ENCODE results near the gene PSD4.

Gene PSD4

GRCh38 chr2:113240915-113241911 lies 67.4 kb downstream of the PSD4 start:
- no peak for DNase-seq

DNA sequence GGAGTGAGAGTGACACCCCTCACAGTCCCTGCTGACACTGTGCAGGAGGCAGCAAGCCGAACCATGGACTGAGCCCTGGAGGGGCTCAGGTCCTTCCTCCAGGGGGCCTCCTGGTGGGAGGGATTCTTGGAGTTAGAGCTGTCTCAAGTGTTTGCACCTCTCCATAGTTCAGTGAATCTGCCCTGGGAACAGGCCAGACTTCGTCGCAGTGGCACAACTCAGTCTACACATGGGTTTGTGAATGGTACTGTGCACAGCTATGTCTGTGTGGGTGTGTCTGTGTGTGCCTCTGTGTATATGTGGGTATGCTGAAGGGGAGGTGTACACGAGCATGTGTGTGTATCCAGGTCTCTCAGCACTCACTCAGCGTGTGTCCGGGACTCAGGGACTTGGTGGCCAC lies 68.6 kb downstream of the PSD4 start:
- no peak for DNase-seq

DNA sequence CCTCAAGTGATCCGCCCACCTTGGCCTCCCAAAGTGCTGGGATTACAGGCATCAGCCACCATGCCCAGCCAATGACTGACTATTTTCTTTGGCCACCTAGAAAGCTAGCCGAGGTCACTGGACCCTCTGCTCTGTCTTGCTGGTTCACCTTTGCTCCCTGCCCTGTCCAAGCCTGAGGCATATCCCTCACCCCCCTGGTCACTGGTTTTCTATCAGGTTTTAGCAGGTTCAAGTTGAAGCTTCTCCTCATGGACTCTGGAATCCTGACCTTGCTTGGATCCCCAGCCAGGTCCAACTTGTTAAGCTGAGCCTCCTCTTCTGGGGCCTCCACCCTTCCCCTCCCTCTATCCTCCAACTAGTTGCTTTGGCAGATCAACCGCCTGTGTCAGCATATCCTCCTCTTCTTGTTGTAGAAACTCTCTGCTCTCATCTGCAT lies 71.5 kb downstream of the PSD4 start:
- no peak for DNase-seq

DNA sequence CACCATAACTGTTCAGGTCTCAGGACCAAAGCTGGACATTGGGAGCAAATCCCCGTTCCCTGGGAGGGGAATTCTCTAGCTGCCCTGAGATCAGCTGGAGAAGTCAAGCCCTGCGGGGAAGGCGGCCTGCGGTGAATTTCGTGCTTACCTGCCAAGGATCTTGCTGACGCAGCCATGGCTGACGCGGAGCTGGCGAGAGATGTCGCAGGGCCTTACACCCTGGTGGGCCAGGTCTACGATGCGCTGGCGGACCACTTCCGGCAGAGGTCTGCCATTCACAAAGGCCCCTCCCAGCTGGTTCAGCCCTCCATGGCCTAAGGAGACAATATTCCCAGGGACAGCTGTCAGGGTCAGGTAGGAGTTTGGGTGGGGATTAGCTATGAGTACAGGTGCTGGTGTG lies 72.8 kb downstream of the PSD4 start:
- DNase-seq, result no peak

DNA sequence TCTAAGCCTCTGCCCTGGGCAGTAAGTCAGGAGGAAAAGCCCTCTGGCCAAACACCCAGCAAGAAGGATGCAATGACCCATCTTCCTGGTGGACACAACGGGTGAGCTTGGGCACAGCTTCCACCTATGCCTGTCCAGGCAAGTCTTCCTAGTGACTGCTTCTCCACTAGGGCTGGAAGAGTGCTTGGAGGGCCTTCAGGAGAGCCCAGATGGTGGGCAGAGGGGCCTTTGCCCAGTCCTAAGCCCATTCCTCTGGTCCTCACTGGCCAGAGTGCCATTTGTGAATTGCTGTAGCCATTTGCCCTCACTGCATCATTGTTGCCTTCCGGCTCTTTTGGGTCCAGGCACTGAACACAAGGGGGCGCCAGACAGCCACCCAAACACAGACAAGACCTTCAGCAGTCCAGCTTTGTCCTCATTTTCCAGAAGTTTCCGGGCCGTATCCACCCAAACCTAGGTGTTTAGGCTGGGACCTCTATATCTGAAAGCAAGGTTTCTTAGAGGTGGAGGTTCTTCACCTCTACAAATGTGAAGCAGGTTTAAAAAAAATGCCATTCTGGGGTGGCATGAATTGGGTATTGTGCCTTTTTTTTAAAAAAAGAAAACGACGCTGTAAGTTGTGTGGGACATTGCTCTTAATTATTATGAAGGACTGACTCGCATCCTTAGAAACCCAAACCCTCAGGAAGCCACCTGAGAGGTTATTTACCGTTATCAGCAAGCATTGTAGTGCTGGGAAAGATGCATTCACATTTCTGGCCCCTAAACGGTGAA lies 75.4 kb downstream of the PSD4 start:
- peak; percentile 44 for DNase-seq

GRCh38 chr2:113251118-113251517 lies 77.3 kb downstream of the PSD4 start:
- no peak for DNase-seq

GRCh38 chr2:113252047-113252590 lies 78.3 kb downstream of the PSD4 start:
- DNase-seq, result no peak

- no peak for DNase-seq
Measured at GRCh38 chr2:113253453-113253852, 79.7 kb downstream of the PSD4 start.

GRCh38 chr2:113255140-113256070 lies 81.6 kb downstream of the PSD4 start:
- DNase-seq, result no peak

DNA sequence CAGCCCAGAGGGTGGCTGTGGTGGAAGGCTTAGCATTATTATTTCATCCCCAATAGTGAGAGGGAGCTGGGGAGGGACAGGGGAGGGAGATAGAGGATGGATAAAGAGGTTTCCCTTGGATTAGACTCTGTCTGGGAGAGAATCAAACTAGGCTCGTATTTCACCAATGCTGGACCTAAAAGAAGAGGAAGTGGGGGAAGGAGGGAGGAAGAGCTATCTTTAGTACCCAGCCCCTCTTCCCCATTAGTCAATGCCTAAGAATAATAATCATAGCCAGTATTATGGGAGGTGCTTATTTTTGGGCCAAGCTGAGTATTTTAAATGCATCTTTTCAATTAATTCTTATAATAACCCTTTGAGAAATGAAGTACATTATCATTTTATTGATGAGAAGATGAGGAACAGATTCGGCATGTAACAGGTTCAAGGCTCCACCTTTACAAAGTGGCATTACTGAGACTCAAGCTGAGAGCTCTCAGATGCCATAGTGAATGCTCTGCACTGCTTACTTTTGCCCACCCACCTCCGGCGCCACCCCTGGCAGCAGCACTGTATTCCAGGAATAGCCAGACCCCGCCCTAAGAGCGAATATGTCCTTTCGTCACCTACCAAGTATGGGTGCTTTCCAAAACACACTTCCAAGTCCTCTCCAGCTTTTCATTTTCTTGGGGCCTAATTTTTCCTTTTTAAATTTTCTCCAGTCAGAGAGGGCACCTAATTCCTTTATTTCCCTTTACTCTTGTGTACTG lies 83.9 kb downstream of the PSD4 start:
- DNase-seq, result no peak

DNA sequence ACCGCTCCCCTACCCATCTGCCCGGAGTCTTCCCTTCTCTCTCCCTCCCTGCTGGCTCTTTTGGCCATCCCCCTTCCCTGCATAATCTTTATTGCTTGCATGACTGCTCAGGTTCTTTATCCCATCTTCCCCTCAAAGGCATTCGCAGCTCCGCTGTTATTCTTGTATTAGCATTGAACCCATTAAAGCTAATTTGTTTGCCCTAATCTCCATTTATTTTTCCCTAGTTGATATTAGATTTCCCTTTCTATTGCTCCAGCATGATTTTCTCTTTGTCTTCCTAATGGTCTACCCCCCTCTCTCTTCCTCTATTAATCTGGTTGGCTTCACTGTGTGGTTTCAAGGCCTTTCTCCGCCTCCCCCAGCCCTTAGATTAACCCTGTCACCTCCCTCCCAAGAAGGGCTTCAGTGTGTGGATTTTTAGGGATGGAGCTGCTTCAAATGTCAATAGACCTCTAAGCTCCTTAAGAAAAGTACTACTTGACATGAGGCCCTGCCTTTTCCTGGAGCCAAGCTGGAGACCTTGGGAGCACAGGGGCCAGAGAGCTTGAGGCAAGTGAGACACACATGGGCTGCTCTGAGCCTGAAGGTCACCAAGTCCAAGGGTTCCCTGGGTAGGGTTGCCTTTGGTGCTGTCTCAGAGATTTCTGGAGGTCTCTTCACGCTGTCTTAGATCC lies 84.8 kb downstream of the PSD4 start:
- no peak for DNase-seq
